IMR-90 (cell line): ENCODE measurements around the gene WNT11. TPM values are rescaled to one million over a fixed set of nuclear protein-coding genes. Genes with fewer than 3 reads are reported as not detected.

Source experiments
- ATAC-seq: fragments of 200-7000 bp; cut with Tn5 transposase; 2 replicates; pipeline ENCODE4 v1.9.1; 2020; ENCODE audit warnings: low read depth, mild to moderate bottlenecking, moderate library complexity
- BruUV-seq: library from RNA; stranded (reverse); fragments of 400-500 nt; replicated peaks from 2 replicates; lab custom pipeline; 2021; lab: Mats Ljungman, UMichigan
- CTCF ChIA-PET: fragments of 300-600 bp; formaldehyde crosslinking; extraction: SDS; loops from one replicate; lab custom pipeline; 2021; ENCODE audit warnings: antibody characterized with exemption; lab: Yijun Ruan, JAX
- POLR2A ChIA-PET: fragments of 300-600 bp; sonication (Branson Sonifier 250); formaldehyde crosslinking; loops from one replicate; lab custom pipeline; 2022; ENCODE audit warnings: antibody characterized with exemption; ENCODE audit not compliant: unreplicated experiment; lab: Charles Lee
- DNase-seq: peaks from one replicate; pipeline ENCODE4 v3.0.0; 2013
- H2AFZ ChIP-seq: replicated peaks from 2 replicates; pipeline ENCODE3; 2013; ENCODE audit warnings: low read length, mild to moderate bottlenecking; ENCODE audit not compliant: poor library complexity
- H2AK5ac ChIP-seq: 2 replicates; pipeline ENCODE4 v1.6.1; 2013; ENCODE audit warnings: low read depth, low read length, inconsistent platforms
- H2AK9ac ChIP-seq: replicated peaks from 2 replicates; pipeline ENCODE3; 2013; ENCODE audit warnings: mild to moderate bottlenecking, low read depth, low read length, moderate library complexity; ENCODE audit not compliant: poor library complexity
- H2BK120ac ChIP-seq: 2 replicates; pipeline ENCODE4 v1.6.1; 2013; ENCODE audit warnings: low read depth, low read length, inconsistent platforms
- H2BK15ac ChIP-seq: 3 replicates; pipeline ENCODE4 v1.6.1; 2013; ENCODE audit warnings: low read depth, low read length, inconsistent platforms
- H2BK20ac ChIP-seq: 2 replicates; pipeline ENCODE4 v1.6.1; 2013; ENCODE audit warnings: low read depth, mild to moderate bottlenecking, inconsistent platforms, low read length, moderate library complexity
- H2BK5ac ChIP-seq: 2 replicates; pipeline ENCODE4 v1.6.1; 2013; ENCODE audit warnings: mild to moderate bottlenecking, low read depth, low read length, inconsistent platforms; ENCODE audit not compliant: poor library complexity, severe bottlenecking
- H3K14ac ChIP-seq: replicated peaks from 2 replicates; pipeline ENCODE4 v1.6.1; 2013; ENCODE audit warnings: low read depth, low read length, inconsistent platforms
- H3K18ac ChIP-seq: 2 replicates; pipeline ENCODE4 v1.6.1; 2013; ENCODE audit warnings: low read depth, low read length, control low read depth
- H3K23ac ChIP-seq: 2 replicates; pipeline ENCODE4 v1.6.1; 2013; ENCODE audit warnings: low read depth, low read length, inconsistent platforms
- H3K27ac ChIP-seq: 2 replicates; pipeline ENCODE4 v1.5.1; 2013; ENCODE audit warnings: mild to moderate bottlenecking, control low read depth, low read length; ENCODE audit not compliant: insufficient read depth
- H3K27me3 ChIP-seq: 2 replicates; pipeline ENCODE4 v1.6.1; 2013; ENCODE audit warnings: low read length; ENCODE audit not compliant: control insufficient read depth, insufficient read depth
- H3K36me3 ChIP-seq: 2 replicates; pipeline ENCODE4 v1.6.1; 2013; ENCODE audit warnings: low read length, mixed read lengths; ENCODE audit not compliant: control insufficient read depth, insufficient read depth
- H3K4ac ChIP-seq: 2 replicates; pipeline ENCODE4 v1.6.1; 2013; ENCODE audit warnings: low read depth, low read length, inconsistent platforms
- H3K4me1 ChIP-seq: 2 replicates; pipeline ENCODE4 v1.6.1; 2013; ENCODE audit warnings: low read length, mixed read lengths; ENCODE audit not compliant: control insufficient read depth, insufficient read depth
- H3K4me2 ChIP-seq: 2 replicates; pipeline ENCODE4 v1.6.1; 2013; ENCODE audit warnings: low read depth, mild to moderate bottlenecking, control low read depth, low read length, moderate library complexity
- H3K4me3 ChIP-seq: 2 replicates; pipeline ENCODE4 v1.5.1; 2013; ENCODE audit warnings: low read depth, mild to moderate bottlenecking, control low read depth, low read length, moderate library complexity; ENCODE audit not compliant: insufficient read depth
- H3K56ac ChIP-seq: 2 replicates; pipeline ENCODE4 v1.6.1; 2013; ENCODE audit warnings: low read length, inconsistent platforms; ENCODE audit not compliant: insufficient read depth; ENCODE audit errors: extremely low read depth
- H3K79me1 ChIP-seq, 2 experiments: 2 replicates each; pipeline ENCODE4 v1.6.1; 2013; ENCODE audit warnings: low read length in 2 of 2, inconsistent platforms in 1 of 2, low read depth in 1 of 2
- H3K9ac ChIP-seq: 2 replicates; pipeline ENCODE4 v1.6.1; 2013; ENCODE audit warnings: low read depth, low read length, control low read depth
- H3K9me1 ChIP-seq: 2 replicates; pipeline ENCODE4 v1.6.1; 2013; ENCODE audit warnings: low read length, inconsistent platforms; ENCODE audit not compliant: insufficient read depth
- H3K9me3 ChIP-seq: 2 replicates; pipeline ENCODE4 v1.6.1; 2013; ENCODE audit warnings: low read length; ENCODE audit not compliant: control insufficient read depth, insufficient read depth
- H4K20me1 ChIP-seq: 2 replicates; pipeline ENCODE4 v1.6.1; 2013; ENCODE audit warnings: low read length, inconsistent platforms; ENCODE audit not compliant: insufficient read depth
- H4K5ac ChIP-seq: 2 replicates; pipeline ENCODE4 v1.6.1; 2013; ENCODE audit warnings: mild to moderate bottlenecking, low read depth, low read length, control low read depth
- H4K8ac ChIP-seq, 2 experiments: 2 replicates each; pipeline ENCODE4 v1.6.1; 2013; ENCODE audit warnings: low read depth in 2 of 2, low read length in 2 of 2, control low read depth in 1 of 2, inconsistent platforms in 1 of 2
- H4K91ac ChIP-seq: 2 replicates; pipeline ENCODE4 v1.6.1; 2013; ENCODE audit warnings: low read depth, low read length, inconsistent platforms; ENCODE audit not compliant: insufficient read depth
- BHLHE40 ChIP-seq: fragments of 150-350 bp; IDR thresholded peaks from 2 replicates; pipeline ENCODE4 v1.6.1; 2016; ENCODE audit warnings: mild to moderate bottlenecking, low read depth, low read length
- CEBPB ChIP-seq: IDR thresholded peaks from 2 replicates; pipeline ENCODE4 v1.6.1; 2012; ENCODE audit warnings: low read depth, low read length, improper control_type of control experiment
- CHD1 ChIP-seq: IDR thresholded peaks from 2 replicates; pipeline ENCODE4 v1.6.1; 2012; ENCODE audit warnings: low read depth, low read length, improper control_type of control experiment
- CTCF ChIP-seq: conservative IDR thresholded peaks from 2 replicates; pipeline ENCODE4 v1.5.1; 2012; ENCODE audit warnings: mild to moderate bottlenecking, low read depth, low read length, improper control_type of control experiment
- ELK1 ChIP-seq: fragments of 150-350 bp; IDR thresholded peaks from 2 replicates; pipeline ENCODE4 v1.6.1; 2016; ENCODE audit warnings: low read depth, mild to moderate bottlenecking, low read length, moderate library complexity, borderline replicate concordance
- FOS ChIP-seq: fragments of 150-350 bp; IDR thresholded peaks from 2 replicates; pipeline ENCODE4 v1.6.1; 2016; ENCODE audit warnings: low read depth, low read length
- MAFK ChIP-seq: IDR thresholded peaks from 2 replicates; pipeline ENCODE4 v1.6.1; 2012; ENCODE audit warnings: low read depth, low read length, improper control_type of control experiment
- MAZ ChIP-seq: IDR thresholded peaks from 2 replicates; pipeline ENCODE4 v1.6.1; 2012; ENCODE audit warnings: low read depth, mild to moderate bottlenecking, low read length, improper control_type of control experiment, moderate library complexity, borderline replicate concordance
- MXI1 ChIP-seq: IDR thresholded peaks from 2 replicates; pipeline ENCODE4 v1.6.1; 2012; ENCODE audit warnings: low read depth, mild to moderate bottlenecking, low read length, moderate library complexity, borderline replicate concordance
- NFE2L2 ChIP-seq: fragments of 150-350 bp; IDR thresholded peaks from 2 replicates; pipeline ENCODE4 v1.6.1; 2016; ENCODE audit warnings: low read depth, mild to moderate bottlenecking, low read length
- POLR2A ChIP-seq: IDR thresholded peaks from 2 replicates; pipeline ENCODE4 v1.6.1; 2012; ENCODE audit warnings: mild to moderate bottlenecking, low read depth, low read length
- RAD21 ChIP-seq: IDR thresholded peaks from 2 replicates; pipeline ENCODE4 v1.6.1; 2012; ENCODE audit warnings: low read length, improper control_type of control experiment
- RCOR1 ChIP-seq: IDR thresholded peaks from 2 replicates; pipeline ENCODE4 v1.6.1; 2012; ENCODE audit warnings: mild to moderate bottlenecking, low read length, improper control_type of control experiment; ENCODE audit not compliant: insufficient replicate concordance
- RFX5 ChIP-seq: IDR thresholded peaks from 2 replicates; pipeline ENCODE4 v1.8.0; 2012; ENCODE audit warnings: low read depth, mild to moderate bottlenecking, low read length, moderate library complexity
- SMC3 ChIP-seq: fragments of 150-350 bp; IDR thresholded peaks from 2 replicates; pipeline ENCODE4 v1.6.1; 2016; ENCODE audit warnings: low read depth, mild to moderate bottlenecking, antibody characterized with exemption, low read length, moderate library complexity
- WGBS, 2 experiments: methylation state at CpG; one replicate each; pipeline versions ENCODE4 v1.1.5 to v1.1.7; 2013; ENCODE audit warnings: missing lambda C conversion rate in 2 of 2; ENCODE audit not compliant: insufficient read length in 1 of 2; ENCODE audit errors: extremely low coverage in 2 of 2; 5-methylcytosine and 5-hydroxymethylcytosine counted together
- dilution Hi-C: fragments of 300-500 bp; cut with HindIII; formaldehyde crosslinking; loops from one replicate; pipeline ENCODE4 v1.14.3; 2018; ENCODE audit warnings: low sequenced_read_pairs; ENCODE audit not compliant: unreplicated experiment
- in situ Hi-C: fragments of 300-500 bp; cut with MboI; formaldehyde crosslinking; loops from 3 replicates; pipeline ENCODE4 v1.14.3; 2019; ENCODE audit warnings: low sequenced_read_pairs, inconsistent platforms, mixed read lengths
- intact Hi-C: fragments of 100-400 bp; cut with micrococcal nuclease; formaldehyde crosslinking; loops from 2 replicates; pipeline ENCODE4 v1.10.0; 2022
- polyA plus RNA-seq, 3 experiments: library from polyadenylated mRNA; depleted of rRNA; stranded (reverse); fragments of >200 nt; gene quantifications; 2 replicates each; pipeline ENCODE4 v1.2.3, GENCODE V29; 2012; ENCODE audit warnings: low replicate concordance in 1 of 3
- total RNA-seq: library from RNA; depleted of rRNA; stranded (reverse); fragments of >200 nt; gene quantifications from 2 replicates; pipeline ENCODE4 v1.2.3, GENCODE V29; 2012
- TF ChIP-seq, protein P1 (sequence below): fragments of 150-350 bp; IDR thresholded peaks from 2 replicates; pipeline ENCODE4 v1.6.1; 2017; ENCODE audit warnings: mild to moderate bottlenecking, antibody characterized with exemption, low read length, low read depth

Gene WNT11
- total and polyA plus RNA-seq, 2 of the 4 experiments (the other 2 are of a cell fraction) = 0.10 TPM; not detected in 1

DNA sequence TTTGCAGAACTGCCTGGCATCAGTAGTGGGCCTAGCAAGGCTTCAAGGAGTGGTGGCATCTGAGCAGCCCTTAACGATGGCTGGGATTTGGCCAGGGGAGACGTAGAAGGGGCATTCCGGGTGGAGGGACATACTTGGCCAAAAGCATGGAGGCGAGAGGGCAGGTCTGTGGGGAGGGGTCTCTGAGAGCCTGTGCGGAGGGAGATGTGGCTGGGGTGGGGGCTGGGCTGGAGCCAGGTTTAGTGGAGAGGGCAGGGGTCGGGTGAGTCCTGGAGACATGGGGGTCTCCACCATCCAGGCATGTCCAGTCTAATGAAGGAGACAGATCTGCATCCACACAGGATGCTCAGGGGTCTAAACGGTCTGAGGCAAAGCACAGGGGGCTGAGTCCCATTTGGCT lies 34.4 kb upstream of the WNT11 start:
- TF ChIP-seq POLR2A = no peak
- no peak for TF ChIP-seq BHLHE40
- TF ChIP-seq CHD1 = no peak
- TF ChIP-seq, protein P1, sequence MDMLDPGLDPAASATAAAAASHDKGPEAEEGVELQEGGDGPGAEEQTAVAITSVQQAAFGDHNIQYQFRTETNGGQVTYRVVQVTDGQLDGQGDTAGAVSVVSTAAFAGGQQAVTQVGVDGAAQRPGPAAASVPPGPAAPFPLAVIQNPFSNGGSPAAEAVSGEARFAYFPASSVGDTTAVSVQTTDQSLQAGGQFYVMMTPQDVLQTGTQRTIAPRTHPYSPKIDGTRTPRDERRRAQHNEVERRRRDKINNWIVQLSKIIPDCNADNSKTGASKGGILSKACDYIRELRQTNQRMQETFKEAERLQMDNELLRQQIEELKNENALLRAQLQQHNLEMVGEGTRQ = no peak
- no peak for TF ChIP-seq RFX5
- no peak for TF ChIP-seq RAD21
- TF ChIP-seq SMC3 = no peak
- no peak for TF ChIP-seq NFE2L2
- no peak for TF ChIP-seq MAFK
- TF ChIP-seq FOS = no peak
- no peak for TF ChIP-seq ELK1
- no peak for TF ChIP-seq RCOR1
- TF ChIP-seq CTCF = no peak
- no peak for TF ChIP-seq MAZ
- TF ChIP-seq CEBPB = no peak
- TF ChIP-seq MXI1 = no peak
- Histone ChIP-seq H4K20me1 (peaks cover under 1% of the 10 kb centered on the region; the same call in 1 of the 2 replicates), H3K36me3 (no peaks in the 10 kb centered on the region), H3K9me1 (no peaks in the 10 kb centered on the region), H3K27ac (no peak overlapping the region), H2AK5ac (no peak overlapping the region), H3K27me3 (peaks cover 43% of the 10 kb centered on the region), H3K4ac (no peak overlapping the region), H3K9me3 (no peaks in the 10 kb centered on the region), H4K8ac (no peak overlapping the region), H3K9ac (no peak overlapping the region), H2AK9ac (no peak overlapping the region), H4K5ac (no peak overlapping the region), H3K4me3 (no peak overlapping the region), H3K4me1 (no peaks in the 10 kb centered on the region), H2BK15ac (no peak overlapping the region), H3K56ac (no peak overlapping the region), H3K23ac (no peak overlapping the region), H2BK5ac (no peak overlapping the region), H3K4me2 (no peak overlapping the region), H2BK120ac (no peak overlapping the region), H2AFZ (no peak overlapping the region), H3K14ac (no peak overlapping the region), H4K91ac (no peak overlapping the region), H2BK20ac (no peak overlapping the region), H3K18ac (no peak overlapping the region), H3K79me1 (no peaks in the 10 kb centered on the region)
- dilution Hi-C loops = no loop called here
- BruUV-seq = no TSS peak
- in situ Hi-C loops = no loop called here
- no peak for ATAC-seq
- intact Hi-C loops = no loop called here
- POLR2A ChIA-PET = no interaction called here
- 72% methylated on average over 2 of the region's 7 CpGs; no CpG with 5 or more reads in 1 of the 2 experiments for WGBS, 2 experiments
- CTCF ChIA-PET = no interaction called here
- no peak for DNase-seq
